ENCODE data around the gene SLAMF1.

Gene SLAMF1

DNA sequence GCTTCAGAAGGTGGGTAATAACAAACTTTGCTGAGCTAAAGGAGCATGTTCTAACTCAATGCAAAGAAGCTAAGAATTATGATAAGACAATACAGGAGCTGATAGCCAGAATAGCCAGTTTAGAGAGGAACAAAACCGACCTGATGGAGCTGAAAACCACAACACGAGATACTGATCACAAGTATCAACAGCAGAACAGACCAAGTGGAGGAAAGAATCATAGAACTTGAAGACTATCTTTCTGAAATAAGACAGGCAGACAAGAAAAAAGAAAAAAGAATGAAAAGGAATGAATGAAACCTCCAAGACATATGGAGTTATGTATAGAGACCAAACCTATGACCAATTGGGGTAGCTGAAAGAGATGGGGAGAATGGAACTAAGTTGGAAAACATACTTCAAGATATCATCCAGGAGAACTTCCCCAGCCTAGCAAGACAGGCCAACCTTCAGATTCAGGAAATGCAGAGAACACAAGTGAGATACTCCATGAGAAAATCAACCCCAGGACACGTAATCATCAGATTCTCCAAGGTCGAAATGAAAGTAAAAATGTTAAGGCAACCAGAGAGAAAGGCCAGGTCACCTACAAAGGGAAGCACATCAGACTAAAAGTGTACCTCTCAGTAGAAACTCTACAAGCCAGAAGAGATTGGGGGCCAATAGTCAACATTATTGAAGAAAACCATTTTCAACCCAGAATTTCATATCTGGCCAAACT lies 88.0 kb downstream of the SLAMF1 start:
- no peak for FAIRE-seq
